ENCODE results near the gene C2CD4A.

Gene C2CD4A

DNA sequence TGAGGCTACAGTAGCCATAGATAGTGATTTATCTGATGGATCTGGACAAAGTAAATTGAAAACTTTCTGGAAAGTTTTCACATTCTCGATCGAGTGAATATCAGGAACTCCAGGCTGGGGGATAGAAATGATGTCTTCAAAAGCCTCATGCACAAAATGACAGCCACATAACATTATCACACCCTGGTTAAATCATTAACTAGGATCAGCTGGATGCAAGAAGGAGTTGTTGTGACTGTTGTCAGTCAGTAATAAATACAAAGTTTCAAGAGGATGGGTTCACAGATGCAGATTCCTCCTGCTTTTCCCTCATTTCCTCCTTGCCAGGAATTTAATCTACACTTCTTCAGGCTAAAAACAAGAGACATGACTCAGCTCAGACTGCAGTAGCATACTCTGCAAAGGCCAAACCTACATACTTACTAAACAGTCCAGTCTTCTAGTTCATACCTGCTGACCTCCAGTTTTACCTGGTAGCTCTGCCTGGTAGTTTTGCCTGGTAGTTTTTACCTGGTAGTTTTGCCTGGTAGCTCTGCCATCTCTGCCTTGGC is 40.9 kb downstream of the C2CD4A start:
- no peak for DNase-seq (ENCODE audit: low read depth in 1 of 2, low spot score in 1 of 2)
- no peak overlapping the region for H3K27ac ChIP-seq (replicated peaks)

GRCh38 chr15:62108411-62108810 is 41.6 kb downstream of the C2CD4A start:
- H3K27me3 ChIP-seq (ENCODE audit: insufficient read depth, poor library complexity, severe bottlenecking) = peaks cover 3% of the 10 kb centered on the region
- TF ChIP-seq, protein P1, sequence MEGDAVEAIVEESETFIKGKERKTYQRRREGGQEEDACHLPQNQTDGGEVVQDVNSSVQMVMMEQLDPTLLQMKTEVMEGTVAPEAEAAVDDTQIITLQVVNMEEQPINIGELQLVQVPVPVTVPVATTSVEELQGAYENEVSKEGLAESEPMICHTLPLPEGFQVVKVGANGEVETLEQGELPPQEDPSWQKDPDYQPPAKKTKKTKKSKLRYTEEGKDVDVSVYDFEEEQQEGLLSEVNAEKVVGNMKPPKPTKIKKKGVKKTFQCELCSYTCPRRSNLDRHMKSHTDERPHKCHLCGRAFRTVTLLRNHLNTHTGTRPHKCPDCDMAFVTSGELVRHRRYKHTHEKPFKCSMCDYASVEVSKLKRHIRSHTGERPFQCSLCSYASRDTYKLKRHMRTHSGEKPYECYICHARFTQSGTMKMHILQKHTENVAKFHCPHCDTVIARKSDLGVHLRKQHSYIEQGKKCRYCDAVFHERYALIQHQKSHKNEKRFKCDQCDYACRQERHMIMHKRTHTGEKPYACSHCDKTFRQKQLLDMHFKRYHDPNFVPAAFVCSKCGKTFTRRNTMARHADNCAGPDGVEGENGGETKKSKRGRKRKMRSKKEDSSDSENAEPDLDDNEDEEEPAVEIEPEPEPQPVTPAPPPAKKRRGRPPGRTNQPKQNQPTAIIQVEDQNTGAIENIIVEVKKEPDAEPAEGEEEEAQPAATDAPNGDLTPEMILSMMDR (IDR thresholded peaks at IDR 0.05; ENCODE audit: insufficient read depth, low read length) = no peak
- TF ChIP-seq SPI1 (IDR thresholded peaks at IDR 0.05; ENCODE audit: borderline replicate concordance, low read depth) (no peak), POLR2AphosphoS5 (IDR thresholded peaks at IDR 0.05; ENCODE audit: low read depth) (no peak), GABPA (IDR thresholded peaks at IDR 0.05; ENCODE audit: low read depth) (no peak), REST (IDR thresholded peaks at IDR 0.05; ENCODE audit: insufficient replicate concordance, low read depth) (no peak)
- H3K27ac ChIP-seq (replicated peaks) = no peak overlapping the region

More for the DNA sequence above, 40.9 kb downstream of the C2CD4A start:
- TF ChIP-seq, protein P1 (IDR thresholded peaks at IDR 0.05; ENCODE audit: insufficient read depth, low read length) = no peak
- TF ChIP-seq SPI1 (IDR thresholded peaks at IDR 0.05; ENCODE audit: borderline replicate concordance, low read depth) (no peak), REST (IDR thresholded peaks at IDR 0.05; ENCODE audit: insufficient replicate concordance, low read depth) (no peak), POLR2AphosphoS5 (IDR thresholded peaks at IDR 0.05; ENCODE audit: low read depth) (no peak), GABPA (IDR thresholded peaks at IDR 0.05; ENCODE audit: low read depth) (no peak)
- H3K27me3 ChIP-seq (ENCODE audit: insufficient read depth, poor library complexity, severe bottlenecking) = peaks cover 3% of the 10 kb centered on the region
- no peak overlapping the region for H3K4me3 ChIP-seq (replicated peaks; ENCODE audit: insufficient read depth, low read length)

DNA sequence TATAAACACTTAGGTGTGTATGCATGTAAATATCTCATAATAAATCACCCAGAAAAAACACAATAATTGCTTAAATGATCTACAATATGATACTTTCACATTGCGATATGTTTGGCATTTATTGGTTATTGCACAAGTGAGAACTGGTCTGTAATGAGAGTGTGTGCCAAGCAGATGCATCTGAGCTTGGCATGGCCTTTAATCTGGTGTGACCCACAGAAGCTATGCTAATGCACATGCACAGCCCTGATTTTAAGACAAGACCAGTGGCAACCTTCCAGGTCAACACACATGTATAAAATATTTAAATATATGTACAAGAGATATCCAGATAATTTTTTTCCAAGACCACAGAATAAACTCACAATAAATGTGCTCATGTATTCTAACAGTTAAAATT is 42.7 kb downstream of the C2CD4A start:
- no peak overlapping the region for H3K4me3 ChIP-seq (replicated peaks; ENCODE audit: insufficient read depth, low read length)
- TF ChIP-seq POLR2AphosphoS5 (IDR thresholded peaks at IDR 0.05; ENCODE audit: low read depth) = no peak
- TF ChIP-seq REST (IDR thresholded peaks at IDR 0.05; ENCODE audit: insufficient replicate concordance, low read depth) = no peak
- TF ChIP-seq SPI1 (IDR thresholded peaks at IDR 0.05; ENCODE audit: borderline replicate concordance, low read depth) = no peak
- no peak for TF ChIP-seq GABPA (IDR thresholded peaks at IDR 0.05; ENCODE audit: low read depth)
- TF ChIP-seq, protein P1 (IDR thresholded peaks at IDR 0.05; ENCODE audit: insufficient read depth, low read length) = no peak
- peaks cover 3% of the 10 kb centered on the region for H3K27me3 ChIP-seq (ENCODE audit: insufficient read depth, poor library complexity, severe bottlenecking)
- no peak for DNase-seq (ENCODE audit: low read depth in 1 of 2, low spot score in 1 of 2)
- no peak overlapping the region for H3K27ac ChIP-seq (replicated peaks)

More at GRCh38 chr15:62108411-62108810, 41.6 kb downstream of the C2CD4A start:
- H3K4me3 ChIP-seq (replicated peaks; ENCODE audit: insufficient read depth, low read length) = no peak overlapping the region
- no peak for DNase-seq (ENCODE audit: low read depth in 1 of 2, low spot score in 1 of 2)

Measured in HL-60 (cell line).